ENCODE data around the gene C10orf105. TPM values are rescaled to one million over a fixed set of nuclear protein-coding genes. Genes with fewer than 3 reads are reported as not detected.

Gene C10orf105
- polyA plus RNA-seq, 1 of the 3 experiments (the other 2 are of a cell fraction) = not detected

DNA sequence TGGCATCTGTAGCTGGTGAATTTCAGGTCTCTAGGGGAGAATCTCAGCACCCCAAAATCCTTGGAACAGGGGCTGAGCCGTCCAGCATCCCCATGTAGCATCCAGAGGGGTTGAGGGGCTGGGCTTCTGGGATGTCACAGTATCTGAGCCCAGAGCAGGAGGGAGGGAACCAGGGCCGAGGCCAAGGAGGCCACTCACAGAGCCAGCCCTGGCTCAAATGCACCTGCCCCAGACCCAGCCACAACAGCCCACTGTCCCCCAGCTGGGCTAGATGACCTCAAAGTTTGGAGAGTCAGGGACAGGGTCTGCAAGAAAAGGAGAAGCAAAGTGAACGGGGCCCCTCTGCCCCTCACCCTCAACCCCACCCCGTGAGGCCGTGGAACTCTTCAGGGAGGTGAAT lies 31.4 kb upstream of the C10orf105 start:
- no peaks in the 10 kb centered on the region for H3K27me3 ChIP-seq (ENCODE audit: insufficient read depth)
- POLR2A ChIA-PET = no interaction called here
- no peaks in the 10 kb centered on the region for H3F3A ChIP-seq (replicated peaks; ENCODE audit: insufficient read depth)
- no peak overlapping the region for H3K4me2 ChIP-seq
- H3K79me2 ChIP-seq (ENCODE audit: insufficient read depth) = no peaks in the 10 kb centered on the region
- no peak for DNase-seq
- peaks cover 0 to 32% of the 10 kb centered on the region in 2 experiments; a peak in 1 of 4 replicates for H3K4me1 ChIP-seq (ENCODE audit: control insufficient read depth in 1 of 2, insufficient read depth in 2 of 2, low read depth in 1 of 2, low read length in 1 of 2)
- H4K20me1 ChIP-seq (ENCODE audit: insufficient read depth) = no peaks in the 10 kb centered on the region
- H2AFZ ChIP-seq (ENCODE audit: low read depth) = no peak overlapping the region
- no peak overlapping the region for H3K4me3 ChIP-seq (ENCODE audit: low read depth in 2 of 2, low read length in 1 of 2)
- TF ChIP-seq NFIC (IDR thresholded peaks at IDR 0.05; ENCODE audit: borderline replicate concordance) = no peak
- no peak for TF ChIP-seq GATA2 (CRISPR knock-in tag; IDR thresholded peaks at IDR 0.05)
- TF ChIP-seq, protein P1, sequence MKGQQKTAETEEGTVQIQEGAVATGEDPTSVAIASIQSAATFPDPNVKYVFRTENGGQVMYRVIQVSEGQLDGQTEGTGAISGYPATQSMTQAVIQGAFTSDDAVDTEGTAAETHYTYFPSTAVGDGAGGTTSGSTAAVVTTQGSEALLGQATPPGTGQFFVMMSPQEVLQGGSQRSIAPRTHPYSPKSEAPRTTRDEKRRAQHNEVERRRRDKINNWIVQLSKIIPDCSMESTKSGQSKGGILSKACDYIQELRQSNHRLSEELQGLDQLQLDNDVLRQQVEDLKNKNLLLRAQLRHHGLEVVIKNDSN (IDR thresholded peaks at IDR 0.05; ENCODE audit: borderline replicate concordance, low read depth) = no peak
- TF ChIP-seq EZH2phosphoT487 (IDR thresholded peaks at IDR 0.05; ENCODE audit: borderline replicate concordance, low read depth) = no peak
- TF ChIP-seq, protein P2, sequence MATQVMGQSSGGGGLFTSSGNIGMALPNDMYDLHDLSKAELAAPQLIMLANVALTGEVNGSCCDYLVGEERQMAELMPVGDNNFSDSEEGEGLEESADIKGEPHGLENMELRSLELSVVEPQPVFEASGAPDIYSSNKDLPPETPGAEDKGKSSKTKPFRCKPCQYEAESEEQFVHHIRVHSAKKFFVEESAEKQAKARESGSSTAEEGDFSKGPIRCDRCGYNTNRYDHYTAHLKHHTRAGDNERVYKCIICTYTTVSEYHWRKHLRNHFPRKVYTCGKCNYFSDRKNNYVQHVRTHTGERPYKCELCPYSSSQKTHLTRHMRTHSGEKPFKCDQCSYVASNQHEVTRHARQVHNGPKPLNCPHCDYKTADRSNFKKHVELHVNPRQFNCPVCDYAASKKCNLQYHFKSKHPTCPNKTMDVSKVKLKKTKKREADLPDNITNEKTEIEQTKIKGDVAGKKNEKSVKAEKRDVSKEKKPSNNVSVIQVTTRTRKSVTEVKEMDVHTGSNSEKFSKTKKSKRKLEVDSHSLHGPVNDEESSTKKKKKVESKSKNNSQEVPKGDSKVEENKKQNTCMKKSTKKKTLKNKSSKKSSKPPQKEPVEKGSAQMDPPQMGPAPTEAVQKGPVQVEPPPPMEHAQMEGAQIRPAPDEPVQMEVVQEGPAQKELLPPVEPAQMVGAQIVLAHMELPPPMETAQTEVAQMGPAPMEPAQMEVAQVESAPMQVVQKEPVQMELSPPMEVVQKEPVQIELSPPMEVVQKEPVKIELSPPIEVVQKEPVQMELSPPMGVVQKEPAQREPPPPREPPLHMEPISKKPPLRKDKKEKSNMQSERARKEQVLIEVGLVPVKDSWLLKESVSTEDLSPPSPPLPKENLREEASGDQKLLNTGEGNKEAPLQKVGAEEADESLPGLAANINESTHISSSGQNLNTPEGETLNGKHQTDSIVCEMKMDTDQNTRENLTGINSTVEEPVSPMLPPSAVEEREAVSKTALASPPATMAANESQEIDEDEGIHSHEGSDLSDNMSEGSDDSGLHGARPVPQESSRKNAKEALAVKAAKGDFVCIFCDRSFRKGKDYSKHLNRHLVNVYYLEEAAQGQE (IDR thresholded peaks at IDR 0.05; ENCODE audit: low read depth, low read length) = no peak
- TF ChIP-seq FOXM1 (IDR thresholded peaks at IDR 0.05; ENCODE audit: low read depth) = no peak
- no peak for TF ChIP-seq MXI1 (IDR thresholded peaks at IDR 0.05; ENCODE audit: low read depth, low read length)
- no peak for TF ChIP-seq NRF1 (IDR thresholded peaks at IDR 0.05; ENCODE audit: low read depth, low read length)
- no peak for TF ChIP-seq FOSL2 (IDR thresholded peaks at IDR 0.05; ENCODE audit: borderline replicate concordance, low read depth)
- no peak for TF ChIP-seq TAF1 (IDR thresholded peaks at IDR 0.05; ENCODE audit: borderline replicate concordance, low read depth, low read length)
- WGBS (ENCODE audit: low lambda C conversion rate) = 72% methylated on average over 2 of the region's 5 CpGs
- H3K9me2 ChIP-seq = no peaks in the 10 kb centered on the region
- no peaks in the 10 kb centered on the region for H3K36me3 ChIP-seq (replicated peaks in 1 of 2; ENCODE audit: control insufficient read depth in 1 of 2, insufficient read depth in 2 of 2, low read length in 1 of 2)
- H3K9me3 ChIP-seq = no peaks in the 10 kb centered on the region
- CTCF ChIA-PET = interaction anchor here (1.3 to 2.1 kb wide), 2 partner anchors 22 to 145 kb away, joined by 4 to 6 read pairs; partner anchors contain the start of gene VSIR
- no peak overlapping the region for H3K27ac ChIP-seq (ENCODE audit: low read depth in 2 of 2, low read length in 1 of 2)
- no peak overlapping the region for H3K9ac ChIP-seq

DNA sequence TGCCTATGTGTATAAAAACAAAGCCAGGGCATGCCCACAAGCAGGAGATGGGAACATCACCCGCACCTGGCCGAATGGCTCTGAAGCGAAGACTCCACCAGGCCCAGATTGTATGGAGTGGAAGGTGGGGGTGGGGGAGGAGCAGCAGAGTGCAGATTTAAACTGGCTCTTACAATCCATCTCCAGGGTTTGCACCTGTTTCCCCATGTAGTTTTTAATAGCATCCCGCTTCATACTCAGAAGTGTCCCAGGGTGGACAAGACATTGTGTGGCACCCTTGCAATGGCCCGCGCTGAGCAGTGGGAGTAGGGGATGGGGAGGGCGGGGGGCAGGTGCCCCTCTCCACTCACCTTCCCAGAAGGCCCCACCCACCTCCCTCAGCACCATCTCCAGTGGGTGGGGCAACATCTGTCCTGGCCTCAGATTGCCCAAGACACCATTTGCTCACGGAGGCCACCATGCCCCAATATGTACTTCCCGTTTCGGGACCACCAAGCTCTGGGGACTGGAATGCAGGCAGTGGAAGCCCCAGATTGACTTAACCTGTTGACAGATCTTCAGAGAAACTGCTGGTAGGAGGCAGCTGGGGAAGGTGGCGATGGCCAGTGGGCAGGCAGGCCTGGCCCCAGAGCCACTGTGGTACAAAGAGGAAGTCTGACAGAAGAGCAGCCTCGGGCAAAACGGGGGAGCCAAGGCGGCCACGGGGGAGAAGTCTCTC lies 30.7 kb upstream of the C10orf105 start:
- H4K20me1 ChIP-seq (ENCODE audit: insufficient read depth) = no peaks in the 10 kb centered on the region
- no peaks in the 10 kb centered on the region for H3K9me2 ChIP-seq
- H2AFZ ChIP-seq (ENCODE audit: low read depth) = no peak overlapping the region
- peaks cover 0 to 33% of the 10 kb centered on the region in 2 experiments; a peak in 1 of 4 replicates for H3K4me1 ChIP-seq (ENCODE audit: control insufficient read depth in 1 of 2, insufficient read depth in 2 of 2, low read depth in 1 of 2, low read length in 1 of 2)
- no peak overlapping the region for H3K4me3 ChIP-seq (ENCODE audit: low read depth in 2 of 2, low read length in 1 of 2)
- no peaks in the 10 kb centered on the region for H3K9me3 ChIP-seq
- DNase-seq = no peak
- no peaks in the 10 kb centered on the region for H3F3A ChIP-seq (replicated peaks; ENCODE audit: insufficient read depth)
- no peak overlapping the region for H3K4me2 ChIP-seq
- WGBS (ENCODE audit: low lambda C conversion rate) = 95% methylated on average over 9 of the region's 15 CpGs
- POLR2A ChIA-PET = interaction anchor here (0.6 kb wide), 1 partner anchor 443 kb away, joined by 3 read pairs; no protein-coding TSS in a partner anchor
- H3K36me3 ChIP-seq (replicated peaks in 1 of 2; ENCODE audit: control insufficient read depth in 1 of 2, insufficient read depth in 2 of 2, low read length in 1 of 2) = no peaks in the 10 kb centered on the region
- no peak overlapping the region for H3K9ac ChIP-seq
- no peak overlapping the region for H3K27ac ChIP-seq (ENCODE audit: low read depth in 2 of 2, low read length in 1 of 2)
- no peaks in the 10 kb centered on the region for H3K27me3 ChIP-seq (ENCODE audit: insufficient read depth)
- CTCF ChIA-PET = interaction anchor here (1.3 to 2.1 kb wide), 2 partner anchors 23 to 146 kb away, joined by 4 to 6 read pairs; partner anchors contain the start of gene VSIR
- no peaks in the 10 kb centered on the region for H3K79me2 ChIP-seq (ENCODE audit: insufficient read depth)
- TF ChIP-seq, protein P3, sequence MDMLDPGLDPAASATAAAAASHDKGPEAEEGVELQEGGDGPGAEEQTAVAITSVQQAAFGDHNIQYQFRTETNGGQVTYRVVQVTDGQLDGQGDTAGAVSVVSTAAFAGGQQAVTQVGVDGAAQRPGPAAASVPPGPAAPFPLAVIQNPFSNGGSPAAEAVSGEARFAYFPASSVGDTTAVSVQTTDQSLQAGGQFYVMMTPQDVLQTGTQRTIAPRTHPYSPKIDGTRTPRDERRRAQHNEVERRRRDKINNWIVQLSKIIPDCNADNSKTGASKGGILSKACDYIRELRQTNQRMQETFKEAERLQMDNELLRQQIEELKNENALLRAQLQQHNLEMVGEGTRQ (IDR thresholded peaks at IDR 0.05; ENCODE audit: borderline replicate concordance, low read depth, low read length) = no peak
- TF ChIP-seq RFX5 (IDR thresholded peaks at IDR 0.05; ENCODE audit: low read length) = no peak
- no peak for TF ChIP-seq GATA2 (CRISPR knock-in tag; IDR thresholded peaks at IDR 0.05)
- no peak for TF ChIP-seq EZH2phosphoT487 (IDR thresholded peaks at IDR 0.05; ENCODE audit: borderline replicate concordance, low read depth)
- TF ChIP-seq SMC3 (IDR thresholded peaks at IDR 0.05; ENCODE audit: low read depth, low read length) = no peak
- TF ChIP-seq TEAD4 (IDR thresholded peaks at IDR 0.05; ENCODE audit: borderline replicate concordance, insufficient read depth) = no peak
- TF ChIP-seq, protein P4, sequence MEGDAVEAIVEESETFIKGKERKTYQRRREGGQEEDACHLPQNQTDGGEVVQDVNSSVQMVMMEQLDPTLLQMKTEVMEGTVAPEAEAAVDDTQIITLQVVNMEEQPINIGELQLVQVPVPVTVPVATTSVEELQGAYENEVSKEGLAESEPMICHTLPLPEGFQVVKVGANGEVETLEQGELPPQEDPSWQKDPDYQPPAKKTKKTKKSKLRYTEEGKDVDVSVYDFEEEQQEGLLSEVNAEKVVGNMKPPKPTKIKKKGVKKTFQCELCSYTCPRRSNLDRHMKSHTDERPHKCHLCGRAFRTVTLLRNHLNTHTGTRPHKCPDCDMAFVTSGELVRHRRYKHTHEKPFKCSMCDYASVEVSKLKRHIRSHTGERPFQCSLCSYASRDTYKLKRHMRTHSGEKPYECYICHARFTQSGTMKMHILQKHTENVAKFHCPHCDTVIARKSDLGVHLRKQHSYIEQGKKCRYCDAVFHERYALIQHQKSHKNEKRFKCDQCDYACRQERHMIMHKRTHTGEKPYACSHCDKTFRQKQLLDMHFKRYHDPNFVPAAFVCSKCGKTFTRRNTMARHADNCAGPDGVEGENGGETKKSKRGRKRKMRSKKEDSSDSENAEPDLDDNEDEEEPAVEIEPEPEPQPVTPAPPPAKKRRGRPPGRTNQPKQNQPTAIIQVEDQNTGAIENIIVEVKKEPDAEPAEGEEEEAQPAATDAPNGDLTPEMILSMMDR (IDR thresholded peaks at IDR 0.05) = no peak
- no peak for TF ChIP-seq FOXM1 (IDR thresholded peaks at IDR 0.05; ENCODE audit: low read depth)
- TF ChIP-seq ELF1 (IDR thresholded peaks at IDR 0.05) = no peak
- TF ChIP-seq, protein P1 (IDR thresholded peaks at IDR 0.05; ENCODE audit: borderline replicate concordance, low read depth) = no peak
- no peak for TF ChIP-seq CHD2 (IDR thresholded peaks at IDR 0.05; ENCODE audit: low read length, partially characterized antibody)
